ENCODE measurements around the gene UNK.

- TF ChIP-seq EZH2 (IDR thresholded peaks at IDR 0.05; ENCODE audit: borderline replicate concordance, low read length) (no peak), CTCF (IDR thresholded peaks at IDR 0.05; ENCODE audit: low read length) (no peak)
Observed at GRCh38 chr17:75763269-75763607, 21.4 kb upstream of the UNK start.

All from OCI-LY1 (cell line).